GM12891 (cell line): ENCODE measurements around the gene ZDHHC23. TPM values are rescaled to one million over a fixed set of nuclear protein-coding genes. Genes with fewer than 3 reads are reported as not detected.
A peak's percentile ranks its signal among the peaks of the same experiment; 100 is the strongest.

Source experiments
- DNase-seq: peaks from one replicate; pipeline ENCODE4 v3.0.0; 2011; ENCODE audit warnings: low spot score; ENCODE audit not compliant: insufficient read length
- FAIRE-seq: peaks from 2 replicates; lab custom pipeline; 2011; peaks lifted over from hg19 to GRCh38; lab: Jason Lieb, UNC
- PAX5 ChIP-seq: IDR thresholded peaks from 2 replicates; pipeline ENCODE4 v1.6.1; 2011; ENCODE audit warnings: low read length, moderate library complexity, mild to moderate bottlenecking; ENCODE audit not compliant: insufficient read depth, severe bottlenecking
- POLR2A ChIP-seq: IDR thresholded peaks from 2 replicates; pipeline ENCODE4 v1.6.1; 2011; ENCODE audit warnings: low read depth, low read length, control low read depth
- POLR2AphosphoS5 ChIP-seq: IDR thresholded peaks from 2 replicates; pipeline ENCODE4 v1.6.1; 2011; ENCODE audit warnings: low read depth, low read length, control low read depth
- POU2F2 ChIP-seq: IDR thresholded peaks from 2 replicates; pipeline ENCODE4 v1.6.1; 2011; ENCODE audit warnings: low read depth, mild to moderate bottlenecking, control low read depth, low read length, moderate library complexity
- SPI1 ChIP-seq: IDR thresholded peaks from 2 replicates; pipeline ENCODE4 v1.6.1; 2011; ENCODE audit warnings: low read depth, low read length, control low read depth
- TAF1 ChIP-seq: IDR thresholded peaks from 2 replicates; pipeline ENCODE4 v1.6.1; 2011; ENCODE audit warnings: low read depth, low read length, control low read depth
- polyA plus RNA-seq: library from polyadenylated mRNA; unstranded; fragments of >200 nt; gene quantifications from one replicate; pipeline ENCODE4 v1.2.1, GENCODE V29; 2012; ENCODE audit warnings: low read depth, missing spikeins, inconsistent platforms; ENCODE audit not compliant: missing spikeins

ZDHHC23 gene, protein sequence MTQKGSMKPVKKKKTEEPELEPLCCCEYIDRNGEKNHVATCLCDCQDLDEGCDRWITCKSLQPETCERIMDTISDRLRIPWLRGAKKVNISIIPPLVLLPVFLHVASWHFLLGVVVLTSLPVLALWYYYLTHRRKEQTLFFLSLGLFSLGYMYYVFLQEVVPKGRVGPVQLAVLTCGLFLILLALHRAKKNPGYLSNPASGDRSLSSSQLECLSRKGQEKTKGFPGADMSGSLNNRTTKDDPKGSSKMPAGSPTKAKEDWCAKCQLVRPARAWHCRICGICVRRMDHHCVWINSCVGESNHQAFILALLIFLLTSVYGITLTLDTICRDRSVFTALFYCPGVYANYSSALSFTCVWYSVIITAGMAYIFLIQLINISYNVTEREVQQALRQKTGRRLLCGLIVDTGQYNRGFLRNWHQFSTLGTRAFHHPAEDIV
- polyA plus RNA-seq, result 0.87 TPM

GRCh38 chr3:113947372-113948014 is at the start of gene ZDHHC23:
Gene ZDHHC23 (plus strand): TSS chr3:113948013. CDS start chr3:113948803, 790 bp downstream.
- DNase-seq (peak; percentile 60), FAIRE-seq (peak; percentile 74)
- TF ChIP-seq SPI1 (no peak), POLR2AphosphoS5 (no peak), POLR2A (no peak), TAF1 (no peak), PAX5 (no peak), POU2F2 (no peak)

GRCh38 chr3:113898892-113899291 is 48.9 kb upstream of the ZDHHC23 start:
- DNase-seq (no peak), FAIRE-seq (no peak)
- TF ChIP-seq PAX5 (no peak), TAF1 (no peak)

GRCh38 chr3:113906568-113907140 is 41.2 kb upstream of the ZDHHC23 start:
- TF ChIP-seq POLR2AphosphoS5 (no peak), TAF1 (no peak), PAX5 (no peak), SPI1 (no peak), POU2F2 (no peak), POLR2A (no peak)
- FAIRE-seq (peak; percentile 48), DNase-seq (no peak)

- DNase-seq (no peak), FAIRE-seq (no peak)
- no peak for TF ChIP-seq POLR2AphosphoS5
- TF ChIP-seq POLR2A, result no peak
- no peak for TF ChIP-seq POU2F2
- no peak for TF ChIP-seq PAX5
- TF ChIP-seq SPI1, result no peak
- TF ChIP-seq TAF1, result no peak
Observed at GRCh38 chr3:113908133-113908532, 39.7 kb upstream of the ZDHHC23 start.

GRCh38 chr3:113910966-113911365 is 36.8 kb upstream of the ZDHHC23 start:
- TF ChIP-seq SPI1 (no peak), POLR2AphosphoS5 (no peak), PAX5 (no peak), POU2F2 (no peak), TAF1 (no peak), POLR2A (no peak)
- DNase-seq (no peak), FAIRE-seq (no peak)

DNA sequence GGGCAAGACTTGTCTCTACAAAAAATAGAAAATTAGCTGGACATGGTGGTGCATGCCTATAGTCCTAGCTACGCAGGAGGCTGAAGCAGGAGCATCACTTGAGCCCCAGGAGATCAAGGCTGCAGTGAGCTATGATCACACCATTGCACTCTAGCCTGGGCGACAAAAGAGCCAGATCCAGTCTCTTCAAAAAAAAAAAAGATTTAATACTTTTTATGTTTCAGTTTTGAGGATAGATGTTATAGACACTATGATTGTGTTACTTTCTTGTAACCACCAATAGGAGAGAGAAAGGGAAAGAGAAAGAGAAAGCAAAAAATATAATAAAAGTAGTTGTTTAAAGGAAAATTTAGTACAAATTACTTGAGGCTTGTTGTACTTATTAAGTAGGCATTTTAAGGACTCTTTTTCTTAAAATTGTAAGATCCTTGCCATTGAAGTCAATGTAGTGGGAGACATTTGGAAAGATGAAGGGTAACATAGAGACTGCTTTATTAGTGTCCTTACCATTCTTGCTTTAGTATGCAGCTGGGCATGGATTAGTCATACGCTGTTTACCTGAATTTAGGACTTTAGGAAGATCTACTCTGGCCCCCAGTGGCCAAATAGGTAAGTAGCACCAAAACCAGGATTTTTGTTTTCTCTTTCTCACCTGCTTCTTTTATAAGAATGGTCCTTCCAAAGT is 35.1 kb upstream of the ZDHHC23 start:
- FAIRE-seq, result peak; percentile 89
- TF ChIP-seq TAF1, result no peak
- no peak for TF ChIP-seq PAX5
- no peak for TF ChIP-seq SPI1
- no peak for TF ChIP-seq POLR2AphosphoS5
- TF ChIP-seq POLR2A, result no peak
- TF ChIP-seq POU2F2, result no peak
- peak; percentile 11 for DNase-seq

- TF ChIP-seq POU2F2, result no peak
- no peak for TF ChIP-seq POLR2AphosphoS5
- no peak for TF ChIP-seq TAF1
- no peak for TF ChIP-seq POLR2A
- TF ChIP-seq PAX5, result no peak
- TF ChIP-seq SPI1, result no peak
- FAIRE-seq (no peak), DNase-seq (no peak)
Observed at GRCh38 chr3:113914646-113915045, 33.2 kb upstream of the ZDHHC23 start.

- DNase-seq (no peak), FAIRE-seq (no peak)
- TF ChIP-seq SPI1 (no peak), TAF1 (no peak), POU2F2 (no peak), POLR2A (no peak), PAX5 (no peak), POLR2AphosphoS5 (no peak)
Observed at GRCh38 chr3:113927556-113927955, 20.3 kb upstream of the ZDHHC23 start.
